ENCODE data around the gene PSENEN.

DNA sequence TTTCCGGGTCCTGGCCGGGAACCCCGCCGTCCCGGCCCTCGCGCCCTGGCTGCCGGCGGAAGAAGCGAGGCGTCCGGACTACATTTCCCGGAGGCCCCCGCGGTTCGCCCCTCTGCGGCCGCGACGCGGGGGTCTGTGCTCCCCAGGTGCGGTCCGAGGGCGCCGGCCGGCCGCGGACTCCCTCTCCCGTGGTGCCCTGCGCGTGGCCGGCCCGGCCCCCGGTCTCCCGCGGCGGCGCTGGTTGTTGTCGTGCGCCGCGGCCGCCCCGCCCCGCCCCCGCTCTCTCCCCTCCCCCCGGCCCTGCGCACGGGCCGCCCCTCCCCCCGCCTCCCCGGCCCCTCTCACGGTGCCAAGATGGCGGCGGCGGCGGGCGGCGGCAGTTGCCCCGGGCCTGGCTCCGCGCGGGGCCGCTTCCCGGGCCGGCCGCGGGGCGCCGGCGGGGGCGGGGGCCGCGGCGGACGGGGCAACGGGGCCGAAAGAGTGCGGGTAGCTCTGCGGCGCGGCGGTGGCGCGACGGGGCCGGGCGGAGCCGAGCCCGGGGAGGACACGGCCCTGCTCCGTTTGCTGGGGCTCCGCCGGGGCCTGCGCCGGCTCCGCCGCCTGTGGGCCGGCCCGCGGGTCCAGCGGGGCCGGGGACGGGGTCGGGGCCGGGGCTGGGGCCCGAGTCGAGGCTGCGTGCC lies 27.6 kb upstream of the PSENEN start, which contains the start of gene KMT2B:
- TF ChIP-seq CTCF (IDR thresholded peaks at IDR 0.05) (no peak), POLR2A (IDR thresholded peaks at IDR 0.05) (no peak)

Data from Peyer's patch (tissue), 4 donors.